Retinal pigment epithelial cell (primary cell): ENCODE data around the gene NCKAP5.
A peak's percentile ranks its signal among the peaks of the same experiment; 100 is the strongest.

ENCODE experiments used
- DNase-seq: peaks from one replicate; pipeline ENCODE4 v3.0.0-alpha.2; 2010; ENCODE audit warnings: low read depth
- H3K4me3 ChIP-seq: 2 replicates; pipeline ENCODE4 v1.5.1; 2011; ENCODE audit warnings: mild to moderate bottlenecking, low read length, control low read depth, moderate library complexity
- CTCF ChIP-seq: conservative IDR thresholded peaks from 2 replicates; pipeline ENCODE4 v1.5.1; 2011; ENCODE audit warnings: low read depth, low read length, control low read depth, inconsistent platforms

Gene NCKAP5

GRCh38 chr2:132676999-132677398, 891.3 kb downstream of the NCKAP5 start:
- peak; percentile 30 for TF ChIP-seq CTCF
- DNase-seq = no peak
- no peak overlapping the region for H3K4me3 ChIP-seq

GRCh38 chr2:132671151-132671835, 897.0 kb downstream of the NCKAP5 start:
- DNase-seq = peak; percentile 75
- no peak for TF ChIP-seq CTCF
- peak overlapping the region; percentile 49 for H3K4me3 ChIP-seq

GRCh38 chr2:132670496-132671150, 897.6 kb downstream of the NCKAP5 start:
- H3K4me3 ChIP-seq = peak overlapping the region; percentile 49
- TF ChIP-seq CTCF = no peak
- no peak for DNase-seq

GRCh38 chr2:132669908-132670495, 898.3 kb downstream of the NCKAP5 start, which contains the start of gene LYPD1:
Gene LYPD1, minus strand, starts transcription at chr2:132670205. Its CDS starts 273 bp downstream, at chr2:132669932.
- no peak for TF ChIP-seq CTCF
- H3K4me3 ChIP-seq = peak within 1 kb of the TSS; percentile 49
- DNase-seq = no peak

- peak overlapping the region; percentile 49 for H3K4me3 ChIP-seq
- DNase-seq = no peak
- TF ChIP-seq CTCF = peak; percentile 31
These were observed 899.0 kb downstream of the NCKAP5 start for GRCh38 chr2:132668987-132669907.

- peak; percentile 55 for TF ChIP-seq CTCF
- peak overlapping the region; percentile 49 for H3K4me3 ChIP-seq
- DNase-seq = no peak
These were observed 900.0 kb downstream of the NCKAP5 start for GRCh38 chr2:132668189-132668823.
